SH-SY5Y (cell line): ENCODE measurements around the gene SIDT2.

Source experiments
- GATA2 ChIP-seq: IDR thresholded peaks from 2 replicates; pipeline ENCODE4 v1.6.1; 2011; ENCODE audit warnings: mild to moderate bottlenecking, low read depth, low read length
- GATA3 ChIP-seq: IDR thresholded peaks from 2 replicates; pipeline ENCODE4 v1.6.1; 2011; ENCODE audit warnings: low read depth, mild to moderate bottlenecking, low read length, moderate library complexity

GRCh38 chr11:117130879-117131278 is 47.7 kb upstream of the SIDT2 start:
- TF ChIP-seq GATA3 (no peak), GATA2 (no peak)
